Common myeloid progenitor, CD34-positive (primary cell): ENCODE results near the gene PARP9.

Source experiments
- CTCF ChIA-PET: fragments of 350-600 bp; sonication (Branson Sonifier 250); formaldehyde crosslinking; loops from one replicate; lab custom pipeline; 2021; ENCODE audit warnings: antibody characterized with exemption; lab: Charles Lee
- POLR2A ChIA-PET: fragments of 350-600 bp; sonication (Branson Sonifier 250); formaldehyde crosslinking; loops from one replicate; lab custom pipeline; 2021; ENCODE audit warnings: antibody characterized with exemption; lab: Charles Lee
- DNase-seq, 3 donors: peaks; one replicate each; pipeline versions ENCODE4 v3.0.0 to v3.0.0-alpha.2; 2013
- H3K27ac ChIP-seq, 2 experiments: 1 replicate in 1 of 2; 2 replicates in 1 of 2; pipeline ENCODE4 v1.7.0; 2013; ENCODE audit warnings: inconsistent platforms in 2 of 2, low read length in 2 of 2, mild to moderate bottlenecking in 2 of 2, low read depth in 1 of 2, moderate library complexity in 1 of 2; ENCODE audit not compliant: severe bottlenecking in 2 of 2, insufficient read depth in 1 of 2, poor library complexity in 1 of 2
- H3K27me3 ChIP-seq, 5 experiments: replicated peaks in 2 of 5; 1 replicate in 3 of 5; 2 replicates in 2 of 5; pipeline versions ENCODE4 v1.6.1 to v1.7.0; 2013; ENCODE audit warnings: low read length in 4 of 5, mild to moderate bottlenecking in 2 of 5, moderate library complexity in 2 of 5, inconsistent platforms in 1 of 5; ENCODE audit not compliant: insufficient read depth in 5 of 5, control insufficient read depth in 4 of 5
- H3K36me3 ChIP-seq, 4 experiments: 1 replicate in 2 of 4; 2 replicates in 2 of 4; pipeline versions ENCODE4 v1.6.1 to v1.7.0; 2013; ENCODE audit warnings: low read length in 3 of 4, control low read depth in 1 of 4, mild to moderate bottlenecking in 1 of 4; ENCODE audit not compliant: control insufficient read depth in 4 of 4, insufficient read depth in 4 of 4
- H3K4me1 ChIP-seq, 4 experiments: 1 replicate in 3 of 4; 2 replicates in 1 of 4; pipeline versions ENCODE4 v1.6.1 to v1.7.1; 2013; ENCODE audit warnings: low read length in 3 of 4, mild to moderate bottlenecking in 3 of 4, control low read depth in 1 of 4, inconsistent platforms in 1 of 4, moderate library complexity in 1 of 4; ENCODE audit not compliant: control insufficient read depth in 4 of 4, insufficient read depth in 4 of 4; ENCODE audit errors: control extremely low read depth in 1 of 4
- H3K4me3 ChIP-seq, 7 experiments: 1 replicate in 4 of 7; 2 replicates in 3 of 7; pipeline versions ENCODE4 v1.5.1 to v1.7.0; 2013; ENCODE audit warnings: mild to moderate bottlenecking in 7 of 7, low read length in 6 of 7, moderate library complexity in 6 of 7, inconsistent platforms in 2 of 7, low read depth in 2 of 7, control low read depth in 1 of 7; ENCODE audit not compliant: insufficient read depth in 4 of 7, control insufficient read depth in 1 of 7; ENCODE audit errors: extremely low read depth in 1 of 7
- H3K9me3 ChIP-seq, 5 experiments: 1 replicate in 4 of 5; 2 replicates in 1 of 5; pipeline versions ENCODE4 v1.6.1 to v1.7.1; 2013; ENCODE audit warnings: low read length in 4 of 5, mild to moderate bottlenecking in 2 of 5, inconsistent platforms in 1 of 5, low read depth in 1 of 5, moderate library complexity in 1 of 5; ENCODE audit not compliant: control insufficient read depth in 4 of 5, insufficient read depth in 2 of 5; ENCODE audit errors: control extremely low read depth in 1 of 5
- WGBS: methylation state at CpG from one replicate; pipeline ENCODE4 v1.1.5; 2013; ENCODE audit not compliant: insufficient coverage; 5-methylcytosine and 5-hydroxymethylcytosine counted together

The PARP9 gene

DNA sequence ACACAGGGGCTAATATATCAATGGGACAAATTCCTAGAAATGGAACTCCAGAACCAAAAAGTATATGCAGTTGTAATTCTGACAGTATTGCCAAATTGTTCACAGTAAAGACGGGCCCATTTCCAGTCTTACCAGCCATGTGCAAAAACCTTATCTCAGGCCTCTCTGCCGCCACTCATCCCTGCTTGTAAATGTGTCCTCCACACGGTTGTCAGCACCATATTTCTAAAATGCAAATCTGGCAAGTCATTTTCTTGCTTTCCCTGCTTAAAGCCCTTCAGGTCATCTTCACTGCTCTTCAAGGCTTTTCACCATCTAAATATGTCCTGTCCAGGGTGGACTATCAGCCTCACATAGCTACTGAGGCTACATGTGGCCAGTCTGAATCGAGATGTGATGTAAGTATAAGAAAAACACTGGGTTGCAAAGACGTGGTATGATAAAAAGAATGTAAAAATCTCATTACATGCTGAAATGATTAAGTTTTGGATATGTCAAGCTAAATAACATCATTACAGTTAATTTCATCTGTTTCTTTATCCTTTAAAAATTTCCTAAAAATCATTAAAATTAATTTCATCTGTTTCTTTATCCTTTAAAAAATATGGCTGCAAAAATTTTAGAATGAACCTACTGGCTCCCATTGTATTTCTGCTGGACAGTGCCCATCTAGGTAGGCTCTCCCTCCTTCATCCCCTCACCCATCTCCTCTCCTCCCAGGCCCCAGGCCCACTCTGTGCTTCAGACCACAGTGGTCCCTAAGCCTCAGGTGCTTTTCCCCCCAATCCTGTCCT lies 980 bp downstream of the PARP9 start:
- H3K36me3 ChIP-seq, result peaks cover 14 to 35% (median 28%) of the 10 kb centered on the region in 4 experiments
- DNase-seq, result no peak
- H3K27ac ChIP-seq, result peak overlapping the region; percentile 59 to 88
- peak overlapping the region; percentile 82 to 98 (median 87) for H3K4me3 ChIP-seq
- no peaks in the 10 kb centered on the region for H3K27me3 ChIP-seq
- H3K4me1 ChIP-seq, result peaks cover 10 to 26% (median 21%) of the 10 kb centered on the region in 4 experiments
- CTCF ChIA-PET, result interaction anchor here (0.6 to 7.6 kb wide), 4 partner anchors 69 to 199 kb away, joined by 3 to 124 read pairs (median 4); partner anchors contain the start of gene PARP14
- H3K9me3 ChIP-seq, result no peaks in the 10 kb centered on the region
- whole genome bisulfite sequencing, result 59% methylated on average over 3 of the region's 5 CpGs
- POLR2A ChIA-PET, result interaction anchor here (1.2 kb wide), 1 partner anchor 116 kb away, joined by 3 read pairs; no protein-coding TSS in a partner anchor

- CTCF ChIA-PET, result interaction anchor here (0.8 to 7.6 kb wide), 7 partner anchors 12 to 126 kb away, joined by 3 to 124 read pairs (median 3); partner anchors contain the start of gene PARP14
- POLR2A ChIA-PET, result no interaction called here
- Histone ChIP-seq H3K27me3 (no peaks in the 10 kb centered on the region), H3K27ac (no peak overlapping the region), H3K4me1 (peaks cover 10 to 26% (median 21%) of the 10 kb centered on the region in 4 experiments), H3K9me3 (no peaks in the 10 kb centered on the region), H3K4me3 (no peak overlapping the region), H3K36me3 (peaks cover 4 to 37% (median 30%) of the 10 kb centered on the region in 4 experiments)
- 75% methylated on average over 1 of the region's 1 CpG for WGBS
- peak; percentile 72 to 86 (median 85) for DNase-seq
Observed at GRCh38 chr3:122560680-122561079, 3.4 kb downstream of the PARP9 start.

DNA sequence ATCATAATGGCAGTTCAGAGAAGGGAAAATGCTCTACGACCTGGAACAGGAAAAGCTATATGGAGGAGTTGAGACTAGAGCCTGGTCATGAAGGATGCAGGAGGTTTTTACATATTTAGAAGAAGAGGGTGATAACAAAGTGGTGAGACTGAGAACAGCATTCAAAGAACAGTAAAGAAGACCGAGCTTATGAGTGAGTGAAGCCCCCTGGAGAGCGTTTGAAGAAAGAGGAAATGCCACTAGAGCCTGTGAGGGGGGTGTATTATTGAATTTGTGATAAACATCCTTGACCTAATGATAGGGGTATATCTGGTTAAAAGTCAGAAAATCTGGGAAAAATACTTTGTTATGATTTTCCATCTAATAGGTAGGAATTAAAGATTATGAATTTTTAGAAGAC lies 4.2 kb downstream of the PARP9 start:
- DNase-seq, result peak in 2 of 3 donors; percentile 56 to 65
- no peak overlapping the region for H3K27ac ChIP-seq
- no peaks in the 10 kb centered on the region for H3K9me3 ChIP-seq
- H3K4me1 ChIP-seq, result peaks cover 10 to 20% (median 17%) of the 10 kb centered on the region in 4 experiments
- ChIA-PET POLR2A (no interaction called here), CTCF (interaction anchor here (0.8 to 7.6 kb wide), 8 partner anchors 12 to 175 kb away, joined by 3 to 124 read pairs (median 4); partner anchors contain the start of genes FAM162A and PARP14)
- 92% methylated on average over 1 of the region's 3 CpGs for WGBS
- H3K4me3 ChIP-seq, result no peak overlapping the region
- peaks cover 8 to 45% (median 36%) of the 10 kb centered on the region in 4 experiments for H3K36me3 ChIP-seq
- no peaks in the 10 kb centered on the region for H3K27me3 ChIP-seq

DNA sequence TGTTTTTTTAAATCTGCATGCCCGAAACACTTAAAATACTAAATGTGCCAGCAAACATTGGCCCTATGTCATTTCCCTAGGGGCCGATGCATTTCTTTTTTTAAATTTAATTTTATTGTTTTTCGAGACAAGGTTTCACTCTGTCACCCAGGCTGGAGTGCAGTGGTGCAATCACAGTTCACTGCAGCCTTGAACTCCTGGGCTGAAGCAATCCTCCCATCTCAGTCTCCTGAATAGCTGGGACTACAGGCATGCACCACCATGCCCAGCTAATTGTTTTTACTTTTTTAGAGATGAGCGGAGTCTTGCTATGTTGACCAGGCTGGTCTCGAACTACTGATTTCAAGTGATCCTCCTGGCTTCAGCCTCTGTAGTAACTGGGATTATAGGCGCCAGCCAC lies 5.5 kb downstream of the PARP9 start:
- no peak for DNase-seq
- POLR2A ChIA-PET, result no interaction called here
- Histone ChIP-seq H3K27ac (no peak overlapping the region), H3K27me3 (no peaks in the 10 kb centered on the region), H3K36me3 (peaks cover 12 to 56% (median 44%) of the 10 kb centered on the region in 4 experiments), H3K9me3 (no peaks in the 10 kb centered on the region), H3K4me3 (no peak overlapping the region), H3K4me1 (peaks cover 8 to 16% (median 11%) of the 10 kb centered on the region in 4 experiments)
- CTCF ChIA-PET, result interaction anchor here (1.1 to 7.6 kb wide), 6 partner anchors 10 to 447 kb away, joined by 4 to 124 read pairs (median 8); partner anchors contain the start of genes FAM162A and PARP14
- WGBS, result 100% methylated on average over 1 of the region's 6 CpGs

DNA sequence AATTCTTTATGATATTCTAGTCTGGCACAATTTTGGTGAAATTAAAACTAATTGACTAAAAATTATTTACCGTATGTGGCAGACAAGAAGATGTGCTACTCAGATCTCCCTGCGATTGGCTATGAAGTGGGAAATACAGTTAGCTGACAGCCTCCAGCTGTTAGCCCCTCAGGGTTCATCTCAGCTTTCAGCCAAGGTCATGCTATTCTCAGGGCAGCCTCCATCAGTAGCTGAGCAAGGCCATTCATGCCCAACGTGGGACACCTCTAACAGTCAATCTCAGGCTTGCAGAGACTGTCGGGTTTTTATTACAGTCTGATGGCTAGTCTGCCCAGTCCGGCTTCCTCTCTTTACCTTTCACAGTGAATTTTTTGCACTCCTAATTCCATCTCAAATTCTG lies 6.7 kb downstream of the PARP9 start:
- no peak for DNase-seq
- ChIA-PET POLR2A (no interaction called here), CTCF (interaction anchor here (2.0 to 7.6 kb wide), 4 partner anchors 9 to 121 kb away, joined by 4 to 124 read pairs (median 15); partner anchors contain the start of gene PARP14)
- H3K27ac ChIP-seq, result no peak overlapping the region
- H3K4me3 ChIP-seq, result no peak overlapping the region
- H3K4me1 ChIP-seq, result peaks cover 0 to 5% (median 2%) of the 10 kb centered on the region in 4 experiments
- no peaks in the 10 kb centered on the region for H3K9me3 ChIP-seq
- H3K36me3 ChIP-seq, result peaks cover 12 to 65% (median 44%) of the 10 kb centered on the region in 4 experiments
- WGBS, result 90% methylated on average over 4 of the region's 5 CpGs
- H3K27me3 ChIP-seq, result no peaks in the 10 kb centered on the region

GRCh38 chr3:122555275-122556071 lies 8.6 kb downstream of the PARP9 start:
- peaks cover 12 to 81% (median 51%) of the 10 kb centered on the region in 4 experiments for H3K36me3 ChIP-seq
- ChIA-PET CTCF (interaction anchor here (1.5 to 2.8 kb wide), 3 partner anchors 10 to 124 kb away, joined by 4 to 11 read pairs (median 8); no protein-coding TSS in a partner anchor), POLR2A (no interaction called here)
- 96% methylated on average over 4 of the region's 6 CpGs for WGBS
- no peak overlapping the region for H3K4me3 ChIP-seq
- no peaks in the 10 kb centered on the region for H3K27me3 ChIP-seq
- no peak for DNase-seq
- peaks cover 0 to under 1% (median 0%) of the 10 kb centered on the region in 4 experiments for H3K4me1 ChIP-seq
- H3K9me3 ChIP-seq, result no peaks in the 10 kb centered on the region
- H3K27ac ChIP-seq, result no peak overlapping the region
